ENCODE measurements around the gene CRYAA. TPM values are rescaled to one million over a fixed set of nuclear protein-coding genes. Genes with fewer than 3 reads are reported as not detected.

CRYAA gene
- total RNA-seq, 4 donors from 2014 or later: not detected

GRCh38 chr21:43191521-43191920 is 22.7 kb downstream of the CRYAA start:
- H3K4me1 ChIP-seq: peaks cover 0 to 16% (median 3%) of the 10 kb centered on the region in 4 donors
- DNase-seq: no peak
- WGBS, 2 donors (ENCODE audit: low coverage in 1 of 2): 60 to 79% methylated on average over 2 to 10 of the region's 10 CpGs
- no peaks in the 10 kb centered on the region for H3K36me3 ChIP-seq
- no peaks in the 10 kb centered on the region for H3K27me3 ChIP-seq
- no peak for TF ChIP-seq POLR2A (IDR thresholded peaks at IDR 0.05)
- no peak for TF ChIP-seq POLR2AphosphoS5 (IDR thresholded peaks at IDR 0.05)
- no peak for TF ChIP-seq EP300 (IDR thresholded peaks at IDR 0.05; ENCODE audit: low read depth)
- no peak for TF ChIP-seq CTCF (IDR thresholded peaks at IDR 0.05)
- intact Hi-C loops (cut with DNase I; ENCODE audit: low total_unique reads) (no loop called here), in situ Hi-C loops (cut with MboI; ENCODE audit: low pct_ligation_motif_present in 1 of 4, low pct_unique_long_range_greater_than_20kb in 1 of 4, low sequenced_read_pairs in 3 of 4) (no loop called here)
- no peak overlapping the region for H3K4me3 ChIP-seq
- H3K27ac ChIP-seq: no peak overlapping the region
- H3K9me3 ChIP-seq: no peaks in the 10 kb centered on the region

DNA sequence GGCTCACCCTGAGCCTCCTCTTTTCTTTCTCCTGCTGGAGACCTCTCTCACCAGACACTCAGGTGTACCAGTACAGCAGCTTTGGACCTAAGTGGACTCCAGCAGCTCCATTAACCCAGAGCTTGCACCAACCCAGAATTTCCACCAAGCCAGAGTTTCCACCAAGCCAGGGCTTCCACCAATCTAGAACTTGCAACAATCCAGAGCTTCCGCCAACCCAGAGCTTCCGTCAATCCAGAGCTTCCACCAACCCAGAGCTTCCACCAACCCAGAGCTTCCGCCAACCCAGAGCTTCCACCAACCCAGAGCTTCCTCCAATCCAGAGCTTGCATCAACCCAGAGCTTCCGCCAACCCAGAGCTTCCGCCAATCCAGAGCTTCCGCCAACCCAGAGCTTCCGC is 23.2 kb downstream of the CRYAA start:
- TF ChIP-seq POLR2AphosphoS5 (IDR thresholded peaks at IDR 0.05) (no peak), POLR2A (IDR thresholded peaks at IDR 0.05) (no peak), CTCF (IDR thresholded peaks at IDR 0.05) (no peak), EP300 (IDR thresholded peaks at IDR 0.05; ENCODE audit: low read depth) (no peak)
- 89% methylated on average over 7 of the region's 7 CpGs; no CpG with 5 or more reads in 1 of the 2 donors for WGBS, 2 donors (ENCODE audit: low coverage in 1 of 2)
- Histone ChIP-seq H3K27ac (no peak overlapping the region), H3K36me3 (no peaks in the 10 kb centered on the region), H3K27me3 (no peaks in the 10 kb centered on the region), H3K4me3 (no peak overlapping the region), H3K4me1 (peaks cover 0 to 20% (median 6%) of the 10 kb centered on the region in 4 donors), H3K9me3 (no peaks in the 10 kb centered on the region)
- no peak for DNase-seq
- intact Hi-C loops (cut with DNase I; ENCODE audit: low total_unique reads) (no loop called here), in situ Hi-C loops (cut with MboI; ENCODE audit: low pct_ligation_motif_present in 1 of 4, low pct_unique_long_range_greater_than_20kb in 1 of 4, low sequenced_read_pairs in 3 of 4) (no loop called here)

DNA sequence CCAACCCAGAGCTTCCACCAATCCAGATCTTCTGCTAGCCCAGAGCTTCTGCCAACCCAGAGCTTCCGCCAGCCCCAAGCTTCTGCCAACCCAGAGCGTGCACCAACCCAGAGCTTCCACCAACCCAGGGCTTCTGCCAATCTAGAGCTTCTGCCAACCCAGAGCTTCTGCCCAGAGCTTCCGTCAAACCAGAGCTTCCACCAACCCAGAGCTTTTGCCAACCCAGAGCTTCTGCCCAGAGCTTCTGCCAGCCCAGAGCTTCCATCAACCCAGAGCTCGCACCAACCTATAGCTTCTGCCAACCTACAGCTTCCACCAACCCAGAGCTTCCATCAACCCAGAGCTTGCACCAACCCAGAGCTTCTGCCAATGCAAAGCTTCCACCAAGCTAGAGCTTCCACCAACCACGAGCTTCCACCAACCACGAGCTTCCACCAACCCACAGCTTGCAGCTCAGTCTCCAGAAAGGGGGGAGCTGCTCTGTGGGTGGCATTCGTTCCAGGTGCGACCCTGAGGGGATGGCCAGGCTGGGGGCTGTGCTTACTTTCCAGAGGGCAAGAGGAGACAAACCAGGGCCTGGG is 23.8 kb downstream of the CRYAA start:
- no peak for DNase-seq
- Histone ChIP-seq H3K4me3 (no peak overlapping the region), H3K9me3 (no peaks in the 10 kb centered on the region), H3K4me1 (peaks cover 0 to 25% (median 9%) of the 10 kb centered on the region in 4 donors), H3K36me3 (no peaks in the 10 kb centered on the region), H3K27me3 (no peaks in the 10 kb centered on the region), H3K27ac (no peak overlapping the region)
- TF ChIP-seq POLR2AphosphoS5 (IDR thresholded peaks at IDR 0.05): no peak
- no peak for TF ChIP-seq CTCF (IDR thresholded peaks at IDR 0.05)
- no peak for TF ChIP-seq POLR2A (IDR thresholded peaks at IDR 0.05)
- TF ChIP-seq EP300 (IDR thresholded peaks at IDR 0.05; ENCODE audit: low read depth): no peak
- 80% methylated on average over 8 of the region's 8 CpGs; no CpG with 5 or more reads in 1 of the 2 donors for WGBS, 2 donors (ENCODE audit: low coverage in 1 of 2)
- in situ Hi-C loops (cut with MboI; ENCODE audit: low pct_ligation_motif_present in 1 of 4, low pct_unique_long_range_greater_than_20kb in 1 of 4, low sequenced_read_pairs in 3 of 4): no loop called here
- intact Hi-C loops (cut with DNase I; ENCODE audit: low total_unique reads): no loop called here

- no peak for DNase-seq
- Histone ChIP-seq H3K27me3 (no peaks in the 10 kb centered on the region), H3K27ac (no peak overlapping the region), H3K36me3 (no peaks in the 10 kb centered on the region), H3K4me3 (no peak overlapping the region), H3K9me3 (no peaks in the 10 kb centered on the region), H3K4me1 (peaks cover 0 to 25% (median 9%) of the 10 kb centered on the region in 4 donors)
- TF ChIP-seq POLR2A (IDR thresholded peaks at IDR 0.05) (no peak), EP300 (IDR thresholded peaks at IDR 0.05; ENCODE audit: low read depth) (no peak), POLR2AphosphoS5 (IDR thresholded peaks at IDR 0.05) (no peak), CTCF (IDR thresholded peaks at IDR 0.05) (no peak)
- in situ Hi-C loops (cut with MboI; ENCODE audit: low pct_ligation_motif_present in 1 of 4, low pct_unique_long_range_greater_than_20kb in 1 of 4, low sequenced_read_pairs in 3 of 4): no loop called here
- WGBS, 2 donors (ENCODE audit: low coverage in 1 of 2): 84 to 92% methylated on average over 2 to 10 of the region's 11 CpGs
- intact Hi-C loops (cut with DNase I; ENCODE audit: low total_unique reads): no loop called here
Measured at GRCh38 chr21:43193088-43193650, 24.4 kb downstream of the CRYAA start.
